GM23248 (cell line): ENCODE results near the gene RPS6KA5. TPM values are rescaled to one million over a fixed set of nuclear protein-coding genes. Genes with fewer than 3 reads are reported as not detected.
"Not testable (repeated sequence)": the region's sequence is repeated elsewhere in the genome, so short reads cannot be mapped to it uniquely, and the experiment has no call there.

Experiments
- DNase-seq: peaks from one replicate; pipeline ENCODE4 v3.0.0-alpha.2; 2015
- H2AFZ ChIP-seq: fragments of 200-600 bp; sonication (generic); 2 replicates; pipeline ENCODE4 v1.6.1; 2016; ENCODE audit warnings: antibody characterized with exemption
- H3F3A ChIP-seq: fragments of 200-600 bp; sonication (generic); 2 replicates; pipeline ENCODE4 v1.6.1; 2016; ENCODE audit warnings: mild to moderate bottlenecking, antibody characterized with exemption, mixed run types; ENCODE audit not compliant: insufficient read depth
- H3K27ac ChIP-seq: fragments of 200-600 bp; sonication (generic); 2 replicates; pipeline ENCODE4 v1.5.1; 2016; ENCODE audit warnings: mild to moderate bottlenecking
- H3K27me3 ChIP-seq: fragments of 200-600 bp; sonication (generic); replicated peaks from 2 replicates; pipeline ENCODE4 v1.6.1; 2016; ENCODE audit warnings: mild to moderate bottlenecking; ENCODE audit not compliant: insufficient read depth
- H3K36me3 ChIP-seq: fragments of 200-600 bp; sonication (generic); 2 replicates; pipeline ENCODE4 v1.6.1; 2016; ENCODE audit warnings: low read depth, mild to moderate bottlenecking
- H3K4me1 ChIP-seq: fragments of 200-600 bp; sonication (generic); 2 replicates; pipeline ENCODE4 v1.6.1; 2016; ENCODE audit warnings: mild to moderate bottlenecking; ENCODE audit not compliant: insufficient read depth
- H3K4me2 ChIP-seq: fragments of 200-600 bp; sonication (generic); one replicate; pipeline ENCODE4 v1.6.1; 2016; ENCODE audit warnings: mild to moderate bottlenecking; ENCODE audit not compliant: unreplicated experiment
- H3K4me3 ChIP-seq: fragments of 200-600 bp; sonication (generic); 2 replicates; pipeline ENCODE4 v1.5.1; 2016; ENCODE audit warnings: mild to moderate bottlenecking
- H3K79me2 ChIP-seq: fragments of 200-600 bp; sonication (generic); 2 replicates; pipeline ENCODE4 v1.6.1; 2016; ENCODE audit warnings: mild to moderate bottlenecking; ENCODE audit not compliant: insufficient read depth
- H3K9ac ChIP-seq: fragments of 200-600 bp; sonication (generic); 2 replicates; pipeline ENCODE4 v1.6.1; 2016; ENCODE audit warnings: mild to moderate bottlenecking
- H3K9me2 ChIP-seq: fragments of 200-600 bp; sonication (generic); 2 replicates; pipeline ENCODE4 v1.6.1; 2016; ENCODE audit warnings: mixed run types, mild to moderate bottlenecking, moderate library complexity; ENCODE audit not compliant: insufficient read depth
- H3K9me3 ChIP-seq: fragments of 200-600 bp; sonication (generic); one replicate; pipeline ENCODE4 v1.6.1; 2017; ENCODE audit warnings: low read depth
- H4K20me1 ChIP-seq: fragments of 200-600 bp; sonication (generic); 2 replicates; pipeline ENCODE4 v1.6.0; 2016; ENCODE audit not compliant: insufficient read depth
- EZH2 ChIP-seq: fragments of 200-600 bp; sonication (generic); IDR thresholded peaks from 2 replicates; pipeline ENCODE4 v1.6.1; 2018; ENCODE audit warnings: antibody characterized with exemption, mild to moderate bottlenecking; ENCODE audit not compliant: insufficient read depth, poor library complexity, severe bottlenecking
- EZH2phosphoT487 ChIP-seq: fragments of 200-600 bp; sonication (generic); IDR thresholded peaks from 2 replicates; pipeline ENCODE4 v1.6.1; 2018; ENCODE audit warnings: antibody characterized with exemption, moderate library complexity, mild to moderate bottlenecking, low read depth; ENCODE audit not compliant: insufficient read depth
- WGBS, 2 experiments: methylation state at CpG; one replicate each; pipeline ENCODE4 v1.1.6; 2015 to 2017; ENCODE audit warnings: low lambda C conversion rate in 2 of 2, low coverage in 1 of 2; ENCODE audit errors: missing lambda C conversion rate in 2 of 2; 5-methylcytosine and 5-hydroxymethylcytosine counted together
- in situ Hi-C: fragments of 300-500 bp; cut with MboI; formaldehyde crosslinking; loops from 2 replicates; pipeline ENCODE4 v1.15.0; 2020
- polyA plus RNA-seq: library from polyadenylated mRNA; unstranded; fragments of >200 nt; fragmentation: Nextera tagmentation; extraction: Ambion mirVana; gene quantifications from 2 replicates; pipeline ENCODE4 v1.2.1, GENCODE V29; 2016
- total RNA-seq: library from RNA; depleted of rRNA; stranded (reverse); fragments of >200 nt; shearing (Covaris generic); gene quantifications from 2 replicates; pipeline ENCODE4 v1.2.3, GENCODE V29; 2014

RPS6KA5 gene
- total and polyA plus RNA-seq, 2 experiments from 2014 or later: 0.54 to 1.2 TPM

DNA sequence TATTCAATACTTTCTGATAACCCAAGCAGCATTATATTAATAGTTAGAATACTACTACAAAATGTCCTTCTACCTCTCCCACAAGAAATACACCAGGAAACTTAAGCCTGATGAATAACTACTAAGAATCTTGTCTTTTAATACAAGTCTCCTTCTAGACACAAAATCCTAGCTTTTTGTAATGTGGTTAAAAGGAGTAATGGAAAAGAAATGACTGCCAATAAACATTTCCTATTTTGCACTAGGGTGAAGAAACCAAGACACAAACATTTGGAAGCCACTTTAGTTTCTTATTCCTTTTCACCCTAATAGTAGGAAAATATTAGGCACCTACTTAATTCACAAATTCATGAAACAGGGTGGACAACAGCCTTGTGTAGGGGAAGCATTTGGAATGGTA, 192.9 kb downstream of the RPS6KA5 start:
- in situ Hi-C loops: no loop called here
- Histone ChIP-seq H3K9me3 (no peaks in the 10 kb centered on the region), H3K4me3 (no peak overlapping the region), H4K20me1 (no peaks in the 10 kb centered on the region), H3K36me3 (no peaks in the 10 kb centered on the region), H3K79me2 (no peaks in the 10 kb centered on the region), H2AFZ (no peak overlapping the region), H3K4me2 (no peak overlapping the region), H3K27me3 (no peaks in the 10 kb centered on the region), H3K27ac (no peak overlapping the region), H3K4me1 (peaks cover 8% of the 10 kb centered on the region; the same call in 1 of the 2 replicates), H3K9me2 (no peaks in the 10 kb centered on the region), H3K9ac (no peak overlapping the region), H3F3A (no peaks in the 10 kb centered on the region)
- TF ChIP-seq EZH2: no peak
- TF ChIP-seq EZH2phosphoT487: no peak
- DNase-seq: no peak

- Histone ChIP-seq H3K4me2 (no peak overlapping the region), H3F3A (no peaks in the 10 kb centered on the region), H3K9ac (no peak overlapping the region), H3K9me2 (no peaks in the 10 kb centered on the region), H3K27me3 (no peaks in the 10 kb centered on the region), H3K4me3 (no peak overlapping the region), H3K79me2 (no peaks in the 10 kb centered on the region), H3K36me3 (no peaks in the 10 kb centered on the region), H3K27ac (no peak overlapping the region), H4K20me1 (no peaks in the 10 kb centered on the region), H3K4me1 (peaks cover 7% of the 10 kb centered on the region; the same call in 1 of the 2 replicates), H3K9me3 (no peaks in the 10 kb centered on the region), H2AFZ (no peak overlapping the region)
- in situ Hi-C loops: no loop called here
- TF ChIP-seq EZH2phosphoT487: no peak
- TF ChIP-seq EZH2: no peak
- no peak for DNase-seq
These were observed 193.6 kb downstream of the RPS6KA5 start for GRCh38 chr14:90866833-90867232.

DNA sequence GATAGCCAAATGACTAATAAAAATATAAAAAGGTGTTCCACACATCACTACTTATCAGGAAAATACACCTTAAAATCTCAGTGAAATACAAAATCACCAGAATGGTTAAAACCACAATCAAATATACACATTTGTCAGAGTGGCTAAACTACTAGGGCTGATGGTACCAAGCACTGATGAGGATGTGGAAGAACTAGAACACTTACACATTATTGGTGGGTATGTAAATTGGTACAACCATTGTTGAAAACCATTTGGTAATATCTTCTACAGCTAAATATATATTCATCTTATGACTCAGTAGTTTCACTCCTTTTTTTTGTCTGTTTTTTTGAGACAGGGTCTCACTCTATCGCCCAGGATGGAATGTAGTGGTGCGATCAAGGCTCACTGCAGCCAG, 195.7 kb downstream of the RPS6KA5 start:
- Histone ChIP-seq H3K36me3 (no peaks in the 10 kb centered on the region), H3K27me3 (no peaks in the 10 kb centered on the region), H3K9me3 (no peaks in the 10 kb centered on the region), H3F3A (no peaks in the 10 kb centered on the region), H3K9ac (no peak overlapping the region), H3K4me1 (no peaks in the 10 kb centered on the region), H3K9me2 (no peaks in the 10 kb centered on the region), H3K4me2 (no peak overlapping the region), H3K27ac (no peak overlapping the region), H4K20me1 (no peaks in the 10 kb centered on the region), H2AFZ (no peak overlapping the region), H3K79me2 (no peaks in the 10 kb centered on the region), H3K4me3 (no peak overlapping the region)
- TF ChIP-seq EZH2phosphoT487 (no peak), EZH2 (no peak)
- WGBS, 2 experiments: 96 to 97% methylated on average over 2 of the region's 2 CpGs
- no peak for DNase-seq
- in situ Hi-C loops: no loop called here

DNA sequence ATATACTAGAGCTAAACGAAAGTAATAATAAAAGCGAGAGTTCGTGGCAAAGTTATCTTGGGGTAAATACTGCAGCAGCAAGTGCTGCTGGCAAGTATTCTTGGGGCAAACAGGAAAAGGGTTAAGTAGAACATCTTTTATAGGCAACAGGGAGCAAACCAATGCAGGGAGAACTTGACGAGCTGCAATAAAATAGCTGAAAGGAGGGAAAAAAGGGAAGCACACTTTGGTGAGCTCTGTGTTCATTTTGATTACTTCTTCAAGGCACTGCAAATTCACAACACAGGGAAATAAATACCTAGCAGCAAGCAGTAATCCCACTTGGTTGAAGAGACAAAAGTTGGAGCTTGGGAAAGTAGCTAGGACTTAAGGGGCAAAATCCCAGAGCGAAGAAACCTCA, 201.9 kb downstream of the RPS6KA5 start:
- H3K9me3 ChIP-seq: no peaks in the 10 kb centered on the region
- no peak overlapping the region for H3K4me2 ChIP-seq
- H3K4me3 ChIP-seq: no peak overlapping the region
- H3K9ac ChIP-seq: no peak overlapping the region
- in situ Hi-C loops: no loop called here
- no peaks in the 10 kb centered on the region for H3K36me3 ChIP-seq
- no peaks in the 10 kb centered on the region for H3K27me3 ChIP-seq
- no peaks in the 10 kb centered on the region for H3K4me1 ChIP-seq
- no peaks in the 10 kb centered on the region for H3K9me2 ChIP-seq
- no peak for DNase-seq
- no peaks in the 10 kb centered on the region for H3K79me2 ChIP-seq
- no peak overlapping the region for H3K27ac ChIP-seq
- no peaks in the 10 kb centered on the region for H4K20me1 ChIP-seq
- no peaks in the 10 kb centered on the region for H3F3A ChIP-seq
- WGBS, 2 experiments: 92% methylated on average over 5 of the region's 5 CpGs
- no peak overlapping the region for H2AFZ ChIP-seq
- no peak for TF ChIP-seq EZH2phosphoT487
- TF ChIP-seq EZH2: no peak

DNA sequence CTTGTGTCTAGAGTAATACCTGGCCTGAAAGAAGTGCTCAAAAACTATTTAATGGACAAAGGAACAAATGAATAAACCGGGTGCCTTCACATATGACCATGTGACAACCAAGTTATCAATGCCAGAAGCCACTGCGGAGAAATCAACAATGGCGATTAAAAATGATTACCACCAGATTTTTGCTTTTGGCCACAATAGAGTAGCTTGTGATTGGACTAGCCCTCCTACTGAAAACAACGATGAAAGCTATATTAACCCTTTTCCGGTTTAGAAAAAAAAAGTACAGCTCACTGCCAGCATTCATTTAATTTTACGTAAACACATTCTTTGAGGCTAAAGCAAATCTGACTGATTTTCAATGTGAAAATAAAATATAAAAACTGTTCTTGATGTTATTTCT, 202.6 kb downstream of the RPS6KA5 start:
- no peaks in the 10 kb centered on the region for H4K20me1 ChIP-seq
- no peak overlapping the region for H3K9ac ChIP-seq
- in situ Hi-C loops: no loop called here
- H3K4me3 ChIP-seq: no peak overlapping the region
- no peaks in the 10 kb centered on the region for H3K9me2 ChIP-seq
- H3K27me3 ChIP-seq: no peaks in the 10 kb centered on the region
- 77 to 86% methylated on average over 6 of the region's 6 CpGs for WGBS, 2 experiments
- H3K9me3 ChIP-seq: no peaks in the 10 kb centered on the region
- no peak overlapping the region for H2AFZ ChIP-seq
- H3K27ac ChIP-seq: no peak overlapping the region
- no peaks in the 10 kb centered on the region for H3K79me2 ChIP-seq
- no peaks in the 10 kb centered on the region for H3F3A ChIP-seq
- H3K4me1 ChIP-seq: no peaks in the 10 kb centered on the region
- no peak for TF ChIP-seq EZH2phosphoT487
- TF ChIP-seq EZH2: no peak
- no peak for DNase-seq
- no peak overlapping the region for H3K4me2 ChIP-seq
- H3K36me3 ChIP-seq: no peaks in the 10 kb centered on the region

GRCh38 chr14:90856115-90856514, 204.3 kb downstream of the RPS6KA5 start:
- H3K79me2 ChIP-seq, H3K9ac ChIP-seq, H4K20me1 ChIP-seq, H3F3A ChIP-seq, H3K4me1 ChIP-seq, H3K27me3 ChIP-seq, H3K4me2 ChIP-seq, in situ Hi-C loops, DNase-seq, H3K9me2 ChIP-seq, H3K27ac ChIP-seq, H3K36me3 ChIP-seq, H2AFZ ChIP-seq, H3K9me3 ChIP-seq, H3K4me3 ChIP-seq: not testable (repeated sequence)
- 69 to 76% methylated on average over 5 of the region's 5 CpGs for WGBS, 2 experiments
